SK-N-SH (cell line): ENCODE data around the gene IQSEC3. TPM values are rescaled to one million over a fixed set of nuclear protein-coding genes. Genes with fewer than 3 reads are reported as not detected.

Source experiments
- CTCF ChIA-PET: fragments of 300-600, 350-600 bp; formaldehyde crosslinking; extraction: SDS; loops from one replicate; lab custom pipeline; 2021; lab: Yijun Ruan, JAX
- POLR2A ChIA-PET: fragments of 350-600 bp; sonication (Branson Sonifier 250); formaldehyde crosslinking; extraction: SDS; loops from one replicate; lab custom pipeline; 2020; ENCODE audit warnings: antibody characterized with exemption, inconsistent platforms; lab: Yijun Ruan, JAX
- DNase-seq: peaks from one replicate; pipeline ENCODE4 v3.0.0; 2012
- H2AFZ ChIP-seq: fragments of 200-600 bp; sonication (generic); 2 replicates; pipeline ENCODE4 v1.8.1; 2016; ENCODE audit warnings: antibody characterized with exemption, mild to moderate bottlenecking, low read depth
- H3F3A ChIP-seq: fragments of 200-600 bp; sonication (generic); replicated peaks from 2 replicates; pipeline ENCODE3; 2016; ENCODE audit warnings: antibody characterized with exemption, mild to moderate bottlenecking; ENCODE audit not compliant: insufficient read depth
- H3K27ac ChIP-seq, 2 experiments: fragments of 200-500 bp in 1 of 2; fragments of 200-600 bp in 1 of 2; sonication (Bioruptor generic) in 1 of 2; sonication (generic), shearing (Covaris generic) in 1 of 2; 2 replicates each; pipeline versions ENCODE4 v1.5.1 to v1.6.1; 2014 to 2016; ENCODE audit warnings: low read depth in 2 of 2, inconsistent platforms in 1 of 2, low read length in 1 of 2, mild to moderate bottlenecking in 1 of 2, mixed read lengths in 1 of 2
- H3K27me3 ChIP-seq: fragments of 200-600 bp; sonication (generic), shearing (Covaris generic); 2 replicates; pipeline ENCODE4 v1.6.1; 2016; ENCODE audit warnings: mixed run types; ENCODE audit not compliant: insufficient read depth
- H3K36me3 ChIP-seq, 2 experiments: fragments of 200-500 bp in 1 of 2; fragments of 200-600 bp in 1 of 2; sonication (Bioruptor generic) in 1 of 2; sonication (generic) in 1 of 2; replicated peaks in 1 of 2; 2 replicates each; pipeline versions ENCODE3 to v1.5.1; 2014 to 2016; ENCODE audit warnings: low read length in 1 of 2, mild to moderate bottlenecking in 1 of 2; ENCODE audit not compliant: insufficient read depth in 2 of 2, control insufficient read depth in 1 of 2
- H3K4me1 ChIP-seq, 2 experiments: fragments of 200-500 bp in 1 of 2; fragments of 200-600 bp in 1 of 2; sonication (Bioruptor generic) in 1 of 2; sonication (generic), shearing (Covaris generic) in 1 of 2; 2 replicates each; pipeline versions ENCODE4 v1.5.1 to v1.6.1; 2014 to 2016; ENCODE audit warnings: low read depth in 1 of 2, low read length in 1 of 2, mixed run types in 1 of 2; ENCODE audit not compliant: insufficient read depth in 2 of 2, control insufficient read depth in 1 of 2
- H3K4me2 ChIP-seq: fragments of 200-600 bp; sonication (generic), shearing (Covaris generic); 2 replicates; pipeline ENCODE4 v1.6.1; 2017; ENCODE audit warnings: mixed run types
- H3K4me3 ChIP-seq, 2 experiments: fragments of 200-500 bp in 1 of 2; fragments of 200-600 bp in 1 of 2; sonication (Bioruptor generic) in 1 of 2; sonication (generic), shearing (Covaris generic) in 1 of 2; 2 replicates each; pipeline versions ENCODE4 v1.5.1 to v1.8.1; 2014 to 2016; ENCODE audit warnings: low read depth in 2 of 2, inconsistent platforms in 1 of 2, low read length in 1 of 2, mild to moderate bottlenecking in 1 of 2, mixed read lengths in 1 of 2, moderate library complexity in 1 of 2
- H3K79me2 ChIP-seq: fragments of 200-600 bp; sonication (generic); 2 replicates; pipeline ENCODE4 v1.8.1; 2017; ENCODE audit warnings: mild to moderate bottlenecking; ENCODE audit not compliant: insufficient read depth
- H3K9ac ChIP-seq: fragments of 200-600 bp; sonication (generic); 2 replicates; pipeline ENCODE4 v1.6.1; 2017; ENCODE audit warnings: mixed run types
- H3K9me2 ChIP-seq: fragments of 200-600 bp; sonication (generic); 2 replicates; pipeline ENCODE4 v1.6.1; 2017; ENCODE audit warnings: mixed run types
- H3K9me3 ChIP-seq: fragments of 200-600 bp; sonication (generic); 2 replicates; pipeline ENCODE4 v1.6.1; 2017; ENCODE audit warnings: mixed run types, mild to moderate bottlenecking, moderate library complexity
- H4K20me1 ChIP-seq: fragments of 200-600 bp; sonication (generic); 2 replicates; pipeline ENCODE4 v1.6.1; 2017; ENCODE audit warnings: mild to moderate bottlenecking, mixed run types; ENCODE audit not compliant: insufficient read depth
- CHD2 ChIP-seq: fragments of 150-350 bp; IDR thresholded peaks from 2 replicates; pipeline ENCODE4 v1.6.1; 2018; ENCODE audit warnings: low read length; ENCODE audit not compliant: partially characterized antibody
- ELF1 ChIP-seq: IDR thresholded peaks from 2 replicates; pipeline ENCODE4 v1.4.0; 2012
- GABPA ChIP-seq: IDR thresholded peaks from 2 replicates; pipeline ENCODE4 v1.4.0; 2012; ENCODE audit warnings: low read depth, mild to moderate bottlenecking
- GATA2 ChIP-seq: sonication (generic); formaldehyde crosslinking; IDR thresholded peaks from 2 replicates; pipeline ENCODE4 v1.5.0; 2020; ENCODE audit warnings: mild to moderate bottlenecking, missing genetic modification reagents
- IRF3 ChIP-seq: fragments of 150-350 bp; IDR thresholded peaks from 2 replicates; pipeline ENCODE4 v1.6.1; 2016; ENCODE audit warnings: mild to moderate bottlenecking, low read depth, low read length
- MEF2A ChIP-seq: IDR thresholded peaks from 2 replicates; pipeline ENCODE4 v1.4.0; 2012; ENCODE audit warnings: low read depth, borderline replicate concordance
- MXI1 ChIP-seq: IDR thresholded peaks from 2 replicates; pipeline ENCODE4 v1.6.1; 2012; ENCODE audit warnings: mild to moderate bottlenecking, low read depth, low read length, improper control_type of control experiment
- NRF1 ChIP-seq: IDR thresholded peaks from 2 replicates; pipeline ENCODE4 v1.6.1; 2012; ENCODE audit warnings: low read depth, mild to moderate bottlenecking, low read length
- POLR2AphosphoS5 ChIP-seq: IDR thresholded peaks from 2 replicates; pipeline ENCODE4 v1.6.1; 2012; ENCODE audit warnings: low read depth, low read length
- RAD21 ChIP-seq: IDR thresholded peaks from 2 replicates; pipeline ENCODE4 v1.6.1; 2012; ENCODE audit warnings: mild to moderate bottlenecking, low read length
- RFX5 ChIP-seq: IDR thresholded peaks from 2 replicates; pipeline ENCODE4 v1.6.1; 2012; ENCODE audit warnings: mild to moderate bottlenecking, improper control_type of control experiment, low read length
- RXRA ChIP-seq: IDR thresholded peaks from 2 replicates; pipeline ENCODE4 v1.4.0; 2012; ENCODE audit warnings: low read depth, mild to moderate bottlenecking, borderline replicate concordance
- SIN3A ChIP-seq: IDR thresholded peaks from 2 replicates; pipeline ENCODE4 v1.6.1; 2012; ENCODE audit warnings: low read depth, mild to moderate bottlenecking, low read length, moderate library complexity, borderline replicate concordance
- TAF1 ChIP-seq: IDR thresholded peaks from 2 replicates; pipeline ENCODE4 v1.6.1; 2012; ENCODE audit warnings: low read depth, mild to moderate bottlenecking, low read length, moderate library complexity, borderline replicate concordance
- TCF12 ChIP-seq: IDR thresholded peaks from 2 replicates; pipeline ENCODE4 v1.4.0; 2012
- TEAD4 ChIP-seq: IDR thresholded peaks from 2 replicates; pipeline ENCODE4 v1.4.0; 2012; ENCODE audit warnings: mild to moderate bottlenecking, borderline replicate concordance; ENCODE audit not compliant: insufficient read depth
- USF1 ChIP-seq: IDR thresholded peaks from 2 replicates; pipeline ENCODE4 v1.4.0; 2012; ENCODE audit warnings: low read depth, borderline replicate concordance
- WGBS: methylation state at CpG from one replicate; pipeline ENCODE4 v1.1.6; 2017; ENCODE audit warnings: low lambda C conversion rate; 5-methylcytosine and 5-hydroxymethylcytosine counted together
- polyA plus RNA-seq, 3 experiments: library from polyadenylated mRNA; depleted of rRNA; stranded (reverse); fragments of >200 nt; gene quantifications; 2 replicates each; pipeline ENCODE4 v1.2.3, GENCODE V29; 2012
- TF ChIP-seq, protein P1 (sequence below): IDR thresholded peaks from 2 replicates; pipeline ENCODE4; 2012
- TF ChIP-seq, protein P2 (sequence below): fragments of 150-350 bp; IDR thresholded peaks from 2 replicates; pipeline ENCODE4 v1.6.1; 2017; ENCODE audit warnings: antibody characterized with exemption, low read length, low read depth, borderline replicate concordance
- TF ChIP-seq, protein P3 (sequence below): IDR thresholded peaks from 2 replicates; pipeline ENCODE4 v1.6.1; 2012; ENCODE audit warnings: mild to moderate bottlenecking, low read depth, low read length, moderate library complexity
- TF ChIP-seq, protein P4 (sequence below): IDR thresholded peaks from 2 replicates; pipeline ENCODE4 v1.4.0; 2012; ENCODE audit warnings: low read depth

The IQSEC3 gene
- polyA plus RNA-seq, 1 of the 3 experiments (the other 2 are of a cell fraction), result 0.02 TPM

- Histone ChIP-seq H4K20me1 (no peaks in the 10 kb centered on the region), H3K9ac (no peak overlapping the region), H2AFZ (no peak overlapping the region), H3K9me2 (no peaks in the 10 kb centered on the region), H3K27me3 (no peaks in the 10 kb centered on the region), H3K27ac (no peak overlapping the region), H3K79me2 (no peaks in the 10 kb centered on the region), H3K4me2 (no peak overlapping the region), H3K36me3 (no peaks in the 10 kb centered on the region), H3K4me3 (no peak overlapping the region), H3F3A (no peaks in the 10 kb centered on the region), H3K4me1 (peaks cover 0 to 13% of the 10 kb centered on the region in 2 experiments; a peak in 1 of 4 replicates), H3K9me3 (no peaks in the 10 kb centered on the region)
- DNase-seq, result no peak
- POLR2A ChIA-PET, result no interaction called here
- 81% methylated on average over 11 of the region's 12 CpGs for WGBS
- CTCF ChIA-PET, result interaction anchor here (0.8 to 3.0 kb wide), 11 partner anchors 10 to 68 kb away, joined by 3 to 29 read pairs (median 15); no protein-coding TSS in a partner anchor
- TF ChIP-seq GABPA, result no peak
- no peak for TF ChIP-seq RFX5
- no peak for TF ChIP-seq GATA2 (CRISPR knock-in tag)
- TF ChIP-seq SIN3A, result no peak
- no peak for TF ChIP-seq USF1
- no peak for TF ChIP-seq TEAD4
These were observed 87.5 kb downstream of the IQSEC3 start for GRCh38 chr12:154058-154457.

DNA sequence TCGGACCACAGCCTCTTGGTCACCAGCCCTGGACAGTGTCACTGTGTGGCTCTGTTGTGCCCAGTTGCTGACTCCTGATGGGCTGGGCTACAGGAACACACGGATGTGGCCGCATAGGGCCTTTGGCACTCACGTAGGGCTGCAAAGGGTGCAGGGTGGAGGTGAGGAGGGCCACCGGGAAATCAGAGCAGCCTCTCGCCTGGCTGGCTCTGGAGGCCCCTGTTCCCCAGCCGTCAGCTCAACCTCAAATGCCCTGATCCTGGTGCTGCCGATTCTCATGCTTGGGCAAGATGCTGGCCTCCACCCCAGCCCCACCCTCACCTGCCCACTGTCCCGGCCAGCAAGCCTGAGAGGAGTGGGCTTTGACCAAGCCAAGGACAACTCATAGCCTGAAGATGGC, 88.4 kb downstream of the IQSEC3 start:
- WGBS, result 48% methylated on average over 2 of the region's 9 CpGs
- Histone ChIP-seq H2AFZ (no peak overlapping the region), H3K4me3 (no peak overlapping the region), H3K4me2 (no peak overlapping the region), H3K27ac (no peak overlapping the region), H3F3A (no peaks in the 10 kb centered on the region), H3K79me2 (no peaks in the 10 kb centered on the region), H4K20me1 (no peaks in the 10 kb centered on the region), H3K9ac (no peak overlapping the region), H3K4me1 (peaks cover 0 to 10% of the 10 kb centered on the region in 2 experiments; a peak in 1 of 4 replicates), H3K27me3 (no peaks in the 10 kb centered on the region), H3K9me2 (no peaks in the 10 kb centered on the region), H3K36me3 (no peaks in the 10 kb centered on the region), H3K9me3 (no peaks in the 10 kb centered on the region)
- CTCF ChIA-PET, result no interaction called here
- no peak for DNase-seq
- TF ChIP-seq GABPA (no peak), NRF1 (no peak), TCF12 (no peak), TAF1 (no peak), POLR2AphosphoS5 (no peak), MEF2A (no peak), RXRA (no peak), ELF1 (no peak), IRF3 (no peak), MXI1 (no peak), RAD21 (no peak), CHD2 (no peak)
- TF ChIP-seq, protein P1, sequence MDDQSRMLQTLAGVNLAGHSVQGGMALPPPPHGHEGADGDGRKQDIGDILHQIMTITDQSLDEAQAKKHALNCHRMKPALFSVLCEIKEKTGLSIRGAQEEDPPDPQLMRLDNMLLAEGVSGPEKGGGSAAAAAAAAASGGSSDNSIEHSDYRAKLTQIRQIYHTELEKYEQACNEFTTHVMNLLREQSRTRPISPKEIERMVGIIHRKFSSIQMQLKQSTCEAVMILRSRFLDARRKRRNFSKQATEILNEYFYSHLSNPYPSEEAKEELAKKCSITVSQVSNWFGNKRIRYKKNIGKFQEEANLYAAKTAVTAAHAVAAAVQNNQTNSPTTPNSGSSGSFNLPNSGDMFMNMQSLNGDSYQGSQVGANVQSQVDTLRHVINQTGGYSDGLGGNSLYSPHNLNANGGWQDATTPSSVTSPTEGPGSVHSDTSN, result no peak
- TF ChIP-seq, protein P2, sequence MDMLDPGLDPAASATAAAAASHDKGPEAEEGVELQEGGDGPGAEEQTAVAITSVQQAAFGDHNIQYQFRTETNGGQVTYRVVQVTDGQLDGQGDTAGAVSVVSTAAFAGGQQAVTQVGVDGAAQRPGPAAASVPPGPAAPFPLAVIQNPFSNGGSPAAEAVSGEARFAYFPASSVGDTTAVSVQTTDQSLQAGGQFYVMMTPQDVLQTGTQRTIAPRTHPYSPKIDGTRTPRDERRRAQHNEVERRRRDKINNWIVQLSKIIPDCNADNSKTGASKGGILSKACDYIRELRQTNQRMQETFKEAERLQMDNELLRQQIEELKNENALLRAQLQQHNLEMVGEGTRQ, result no peak
- TF ChIP-seq, protein P3, sequence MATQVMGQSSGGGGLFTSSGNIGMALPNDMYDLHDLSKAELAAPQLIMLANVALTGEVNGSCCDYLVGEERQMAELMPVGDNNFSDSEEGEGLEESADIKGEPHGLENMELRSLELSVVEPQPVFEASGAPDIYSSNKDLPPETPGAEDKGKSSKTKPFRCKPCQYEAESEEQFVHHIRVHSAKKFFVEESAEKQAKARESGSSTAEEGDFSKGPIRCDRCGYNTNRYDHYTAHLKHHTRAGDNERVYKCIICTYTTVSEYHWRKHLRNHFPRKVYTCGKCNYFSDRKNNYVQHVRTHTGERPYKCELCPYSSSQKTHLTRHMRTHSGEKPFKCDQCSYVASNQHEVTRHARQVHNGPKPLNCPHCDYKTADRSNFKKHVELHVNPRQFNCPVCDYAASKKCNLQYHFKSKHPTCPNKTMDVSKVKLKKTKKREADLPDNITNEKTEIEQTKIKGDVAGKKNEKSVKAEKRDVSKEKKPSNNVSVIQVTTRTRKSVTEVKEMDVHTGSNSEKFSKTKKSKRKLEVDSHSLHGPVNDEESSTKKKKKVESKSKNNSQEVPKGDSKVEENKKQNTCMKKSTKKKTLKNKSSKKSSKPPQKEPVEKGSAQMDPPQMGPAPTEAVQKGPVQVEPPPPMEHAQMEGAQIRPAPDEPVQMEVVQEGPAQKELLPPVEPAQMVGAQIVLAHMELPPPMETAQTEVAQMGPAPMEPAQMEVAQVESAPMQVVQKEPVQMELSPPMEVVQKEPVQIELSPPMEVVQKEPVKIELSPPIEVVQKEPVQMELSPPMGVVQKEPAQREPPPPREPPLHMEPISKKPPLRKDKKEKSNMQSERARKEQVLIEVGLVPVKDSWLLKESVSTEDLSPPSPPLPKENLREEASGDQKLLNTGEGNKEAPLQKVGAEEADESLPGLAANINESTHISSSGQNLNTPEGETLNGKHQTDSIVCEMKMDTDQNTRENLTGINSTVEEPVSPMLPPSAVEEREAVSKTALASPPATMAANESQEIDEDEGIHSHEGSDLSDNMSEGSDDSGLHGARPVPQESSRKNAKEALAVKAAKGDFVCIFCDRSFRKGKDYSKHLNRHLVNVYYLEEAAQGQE, result no peak
- TF ChIP-seq, protein P4, sequence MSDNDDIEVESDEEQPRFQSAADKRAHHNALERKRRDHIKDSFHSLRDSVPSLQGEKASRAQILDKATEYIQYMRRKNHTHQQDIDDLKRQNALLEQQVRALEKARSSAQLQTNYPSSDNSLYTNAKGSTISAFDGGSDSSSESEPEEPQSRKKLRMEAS, result no peak
- POLR2A ChIA-PET, result no interaction called here
